Measurements from ENCODE around the gene MTMR3.

The MTMR3 gene

GRCh38 chr22:29871684-29872083, 11.3 kb upstream of the MTMR3 start:
- no peak for TF ChIP-seq CTCF (IDR thresholded peaks at IDR 0.05; ENCODE audit: low read depth, low read length, missing control alignments)
- no peak for DNase-seq (ENCODE audit: low read depth)
- H3K4me3 ChIP-seq (ENCODE audit: low read depth, low read length): no peak overlapping the region

GRCh38 chr22:29872144-29872893, 10.7 kb upstream of the MTMR3 start:
- H3K4me3 ChIP-seq (ENCODE audit: low read depth, low read length): no peak overlapping the region
- no peak for DNase-seq (ENCODE audit: low read depth)
- TF ChIP-seq CTCF (IDR thresholded peaks at IDR 0.05; ENCODE audit: low read depth, low read length, missing control alignments): no peak

- TF ChIP-seq CTCF (IDR thresholded peaks at IDR 0.05; ENCODE audit: low read depth, low read length, missing control alignments): no peak
- no peak overlapping the region for H3K4me3 ChIP-seq (ENCODE audit: low read depth, low read length)
- DNase-seq (ENCODE audit: low read depth): no peak
Measured at GRCh38 chr22:29872989-29873388, 10.0 kb upstream of the MTMR3 start.

- no peak for DNase-seq (ENCODE audit: low read depth)
- H3K4me3 ChIP-seq (ENCODE audit: low read depth, low read length): no peak overlapping the region
- no peak for TF ChIP-seq CTCF (IDR thresholded peaks at IDR 0.05; ENCODE audit: low read depth, low read length, missing control alignments)
Measured at GRCh38 chr22:29873943-29874342, 9.0 kb upstream of the MTMR3 start.

GRCh38 chr22:29877620-29878019, 5.4 kb upstream of the MTMR3 start:
- no peak overlapping the region for H3K4me3 ChIP-seq (ENCODE audit: low read depth, low read length)
- TF ChIP-seq CTCF (IDR thresholded peaks at IDR 0.05; ENCODE audit: low read depth, low read length, missing control alignments): no peak
- DNase-seq (ENCODE audit: low read depth): no peak

GRCh38 chr22:29879753-29880152, 3.2 kb upstream of the MTMR3 start:
- TF ChIP-seq CTCF (IDR thresholded peaks at IDR 0.05; ENCODE audit: low read depth, low read length, missing control alignments): no peak
- DNase-seq (ENCODE audit: low read depth): no peak
- no peak overlapping the region for H3K4me3 ChIP-seq (ENCODE audit: low read depth, low read length)

- no peak for TF ChIP-seq CTCF (IDR thresholded peaks at IDR 0.05; ENCODE audit: low read depth, low read length, missing control alignments)
- no peak overlapping the region; the same call in 1 of the 2 replicates for H3K4me3 ChIP-seq (ENCODE audit: low read depth, low read length)
- DNase-seq (ENCODE audit: low read depth): no peak
Measured at GRCh38 chr22:29882716-29883044, 294 bp upstream of the MTMR3 start.

Measured in GM12864 (cell line).